Type B pancreatic cell (in vitro differentiated cells): ENCODE results near the gene CNTRL. TPM values are rescaled to one million over a fixed set of nuclear protein-coding genes. Genes with fewer than 3 reads are reported as not detected.

Source experiments
- DNase-seq: peaks from one replicate; pipeline ENCODE4 v3.0.0; 2021; ENCODE audit warnings: mixed read lengths; ENCODE audit not compliant: unreplicated experiment; ENCODE audit errors: extremely low spot score
- H3K27ac Mint-ChIP-seq: 2 replicates; pipeline ENCODE4 v1.8.0; 2021; ENCODE audit warnings: mild to moderate bottlenecking, mixed read lengths
- H3K27me3 Mint-ChIP-seq: 2 replicates; pipeline ENCODE4 v1.8.0; 2021; ENCODE audit warnings: mixed read lengths
- H3K36me3 Mint-ChIP-seq: 2 replicates; pipeline ENCODE4 v1.8.0; 2021; ENCODE audit warnings: mixed read lengths
- H3K4me1 Mint-ChIP-seq: one replicate; pipeline ENCODE4 v1.8.0; 2021; ENCODE audit warnings: mixed read lengths; ENCODE audit not compliant: unreplicated experiment
- H3K4me3 Mint-ChIP-seq: 2 replicates; pipeline ENCODE4 v1.8.0; 2021; ENCODE audit warnings: mild to moderate bottlenecking, mixed read lengths
- H3K9me3 Mint-ChIP-seq: 2 replicates; pipeline ENCODE4 v1.8.0; 2021; ENCODE audit warnings: mixed read lengths
- CTCF ChIP-seq: fragments of 200-600 bp; sonication (generic); conservative IDR thresholded peaks from 2 replicates; pipeline ENCODE4 v1.5.0; 2021; ENCODE audit warnings: antibody characterized with exemption, mild to moderate bottlenecking
- total RNA-seq: library from RNA; stranded (reverse); gene quantifications from 2 replicates; pipeline ENCODE4 v1.2.1, GENCODE V29; 2021; ENCODE audit warnings: low replicate concordance

The CNTRL gene
- total RNA-seq, 1 donor from 2014 or later: 20.9 TPM

GRCh38 chr9:121182101-121182836, 107.5 kb downstream of the CNTRL start:
- no peak for DNase-seq
- no peaks in the 10 kb centered on the region for H3K27me3 Mint-ChIP-seq
- no peak overlapping the region for H3K27ac Mint-ChIP-seq
- H3K4me1 Mint-ChIP-seq: peaks cover 12% of the 10 kb centered on the region
- no peak for TF ChIP-seq CTCF
- H3K36me3 Mint-ChIP-seq: peaks cover 30% of the 10 kb centered on the region
- no peak overlapping the region for H3K4me3 Mint-ChIP-seq
- H3K9me3 Mint-ChIP-seq: no peaks in the 10 kb centered on the region

DNA sequence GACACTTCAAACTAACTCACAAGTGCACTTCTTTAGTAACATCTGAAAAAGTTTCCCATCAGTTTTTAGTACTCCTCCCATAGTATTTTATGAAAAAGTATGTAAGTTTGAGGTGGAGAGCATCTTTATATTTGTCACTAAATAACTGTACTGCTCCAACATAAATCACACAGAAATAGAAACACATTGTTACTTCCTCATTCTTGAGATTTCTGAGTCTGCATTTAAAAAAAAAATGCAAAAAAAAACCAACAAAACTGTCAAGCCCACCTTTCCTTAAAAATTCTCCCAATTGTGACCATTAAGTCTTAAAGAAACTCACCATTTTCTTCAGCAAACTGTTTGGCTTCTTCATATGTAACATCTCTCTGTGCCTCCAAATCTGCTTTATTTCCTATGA, 108.2 kb downstream of the CNTRL start:
- no peak for TF ChIP-seq CTCF

DNA sequence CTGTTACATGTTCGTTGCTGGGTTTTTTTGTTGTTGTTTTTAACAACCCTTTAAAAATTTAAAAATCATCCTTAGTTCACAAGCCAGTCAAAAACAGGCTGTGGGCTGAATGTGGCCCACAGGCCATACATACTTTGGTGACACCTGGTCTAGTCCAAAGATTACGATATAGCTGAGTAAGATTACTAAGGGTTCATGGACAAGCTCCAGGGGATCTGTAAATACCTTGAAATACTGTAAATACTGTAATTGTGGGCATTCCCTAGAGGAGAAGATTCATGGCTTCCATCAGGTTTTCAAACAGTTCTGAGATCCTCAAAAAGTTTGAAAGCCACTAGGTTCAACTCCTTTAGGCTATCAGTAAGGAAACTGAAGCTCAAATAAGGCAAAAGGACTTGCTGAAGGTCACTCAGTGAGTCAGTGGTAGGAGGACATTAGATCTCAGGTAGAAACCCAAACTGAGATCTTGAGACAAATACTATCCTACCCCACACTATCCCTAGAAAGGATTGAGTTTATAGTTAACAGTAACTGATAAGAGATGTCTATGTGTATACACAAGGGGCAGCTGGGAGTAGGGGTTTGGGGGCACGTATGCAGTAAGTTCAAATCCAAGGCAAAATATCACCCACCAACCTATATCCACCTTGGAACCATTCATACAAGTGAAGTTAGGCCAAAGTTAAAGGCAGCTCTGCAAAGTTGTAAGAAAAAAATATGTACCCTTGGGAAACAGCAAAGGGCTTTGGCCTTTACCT, 109.1 kb downstream of the CNTRL start:
- Mint-ChIP-seq H3K4me1 (peaks cover 12% of the 10 kb centered on the region), H3K27ac (peak overlapping the region; percentile 69), H3K9me3 (no peaks in the 10 kb centered on the region), H3K4me3 (no peak overlapping the region), H3K36me3 (peaks cover 32% of the 10 kb centered on the region), H3K27me3 (no peaks in the 10 kb centered on the region)
- TF ChIP-seq CTCF: no peak
- no peak for DNase-seq

More for the DNA sequence above, 108.2 kb downstream of the CNTRL start:
- H3K4me1 Mint-ChIP-seq: peaks cover 12% of the 10 kb centered on the region
- no peak for DNase-seq
- peak overlapping the region; percentile 69 for H3K27ac Mint-ChIP-seq
- H3K4me3 Mint-ChIP-seq: peak overlapping the region; percentile 31
- H3K27me3 Mint-ChIP-seq: no peaks in the 10 kb centered on the region
- H3K36me3 Mint-ChIP-seq: peaks cover 30% of the 10 kb centered on the region
- no peaks in the 10 kb centered on the region for H3K9me3 Mint-ChIP-seq

- Mint-ChIP-seq H3K27me3 (no peaks in the 10 kb centered on the region), H3K27ac (no peak overlapping the region), H3K4me1 (peaks cover 13% of the 10 kb centered on the region), H3K36me3 (peaks cover 34% of the 10 kb centered on the region), H3K9me3 (no peaks in the 10 kb centered on the region), H3K4me3 (no peak overlapping the region)
- TF ChIP-seq CTCF: no peak
- DNase-seq: no peak
Observed at GRCh38 chr9:121184463-121184862, 109.7 kb downstream of the CNTRL start.

- no peak for TF ChIP-seq CTCF
- Mint-ChIP-seq H3K4me1 (peaks cover 17% of the 10 kb centered on the region), H3K9me3 (no peaks in the 10 kb centered on the region), H3K27me3 (no peaks in the 10 kb centered on the region), H3K4me3 (no peak overlapping the region), H3K27ac (peak overlapping the region; percentile 45), H3K36me3 (peaks cover 34% of the 10 kb centered on the region)
- no peak for DNase-seq
Observed at GRCh38 chr9:121185178-121185745, 110.5 kb downstream of the CNTRL start.
